SKM-1 treated with dmso at 0.1 percent for 144 hours (cell line): ENCODE data around the gene VPS45.
"Not testable (repeated sequence)": the region's sequence is repeated elsewhere in the genome, so short reads cannot be mapped to it uniquely, and the experiment has no call there.

Source experiments
- DNase-seq: peaks from one replicate; lab custom pipeline; 2025; ENCODE audit not compliant: unreplicated experiment; lab: John Stamatoyannopoulos, UW

The VPS45 gene

DNA sequence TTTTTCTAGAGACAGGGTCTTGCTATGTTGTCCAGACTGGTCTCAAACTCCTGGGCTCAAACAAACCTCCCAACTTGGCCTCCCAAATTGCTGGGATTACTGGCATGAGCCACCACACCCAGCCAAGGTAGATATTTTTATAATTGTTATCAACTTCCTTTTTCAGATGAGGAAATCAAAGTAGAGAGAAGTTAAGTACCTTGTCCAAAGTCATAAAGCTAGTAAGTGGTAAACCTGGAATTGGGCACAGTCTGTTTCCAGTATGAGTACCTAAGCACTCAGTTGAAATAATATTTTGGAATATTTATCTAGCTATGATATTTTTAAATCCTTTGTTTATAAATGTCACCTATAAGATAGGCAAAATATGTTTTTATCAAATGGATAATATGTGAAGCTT is 59.9 kb downstream of the VPS45 start:
- no peak for DNase-seq

DNA sequence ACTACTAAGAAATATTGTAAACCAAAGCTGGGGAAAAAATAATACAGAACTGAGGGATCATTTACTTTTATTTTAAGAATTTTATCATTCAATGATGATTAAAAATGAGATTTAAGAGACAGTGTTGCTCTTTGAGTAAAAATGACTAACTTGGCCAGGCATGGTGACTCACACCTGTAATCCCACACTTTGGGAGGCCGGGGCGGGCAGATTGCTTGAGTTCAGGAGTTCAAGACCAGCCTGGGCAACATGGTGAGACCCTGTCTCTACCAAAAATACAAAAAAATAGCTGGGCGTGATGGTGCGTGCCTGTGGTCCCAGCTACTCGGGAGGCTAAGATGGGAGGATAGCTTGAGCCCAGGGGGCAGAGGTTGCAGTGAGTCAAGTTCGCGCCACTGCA is 60.3 kb downstream of the VPS45 start:
- DNase-seq, result no peak

DNA sequence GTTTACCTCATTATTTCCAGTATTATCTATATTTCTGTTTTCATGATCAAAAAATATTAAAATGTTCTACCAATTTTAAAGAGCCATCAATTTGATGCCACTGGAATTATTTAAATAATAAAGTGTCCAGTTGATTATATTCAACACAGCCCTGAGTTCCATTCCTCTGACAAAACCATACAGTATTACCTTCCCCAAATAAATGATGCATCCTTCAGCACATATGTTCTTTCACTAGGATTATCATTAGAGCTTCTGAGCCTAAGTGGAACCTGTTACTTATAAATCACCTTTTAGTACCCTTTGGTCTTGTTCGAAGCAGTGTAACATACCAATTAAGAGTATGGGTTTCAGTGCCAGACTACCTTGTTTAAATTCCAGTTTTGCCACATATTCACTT is 64.8 kb downstream of the VPS45 start:
- no peak for DNase-seq

DNA sequence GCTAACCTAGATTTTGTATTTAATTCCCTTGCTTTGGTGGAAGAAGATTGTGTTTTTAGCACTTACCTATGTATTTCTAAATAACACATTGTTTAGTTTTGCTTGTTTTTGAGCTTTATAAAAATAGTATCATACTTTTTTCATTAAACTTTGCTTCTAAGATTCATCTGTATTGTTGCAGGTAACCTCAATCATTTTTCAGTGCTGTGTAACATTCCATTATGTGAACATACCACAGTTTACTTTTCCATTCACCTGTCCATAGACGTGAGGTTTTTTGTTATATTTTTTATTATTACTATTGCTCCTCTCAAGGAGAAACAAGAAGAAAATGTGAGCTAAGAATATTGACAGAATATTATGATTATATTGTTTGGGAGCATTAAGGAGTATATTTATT is 67.0 kb downstream of the VPS45 start:
- DNase-seq, result no peak

DNA sequence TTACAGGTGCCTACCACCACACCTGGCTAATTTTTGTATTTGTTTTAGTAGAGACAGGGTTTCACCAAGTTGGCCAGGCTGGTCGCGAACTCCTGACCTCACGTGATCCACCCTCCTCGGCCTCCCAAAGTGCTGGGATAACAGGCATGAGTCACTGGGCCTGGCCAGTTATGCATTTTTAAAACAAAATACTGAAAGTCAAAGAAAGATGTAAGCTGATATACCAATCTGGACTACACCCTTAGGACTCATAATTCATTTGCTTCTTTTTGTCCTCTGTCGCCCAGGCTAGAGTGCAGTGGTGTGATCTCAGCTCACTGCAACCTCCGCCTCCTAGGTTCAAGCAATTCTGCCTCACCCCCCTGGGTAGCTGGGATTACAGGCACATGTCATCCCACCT is 67.8 kb downstream of the VPS45 start:
- DNase-seq, result not testable (repeated sequence)

DNA sequence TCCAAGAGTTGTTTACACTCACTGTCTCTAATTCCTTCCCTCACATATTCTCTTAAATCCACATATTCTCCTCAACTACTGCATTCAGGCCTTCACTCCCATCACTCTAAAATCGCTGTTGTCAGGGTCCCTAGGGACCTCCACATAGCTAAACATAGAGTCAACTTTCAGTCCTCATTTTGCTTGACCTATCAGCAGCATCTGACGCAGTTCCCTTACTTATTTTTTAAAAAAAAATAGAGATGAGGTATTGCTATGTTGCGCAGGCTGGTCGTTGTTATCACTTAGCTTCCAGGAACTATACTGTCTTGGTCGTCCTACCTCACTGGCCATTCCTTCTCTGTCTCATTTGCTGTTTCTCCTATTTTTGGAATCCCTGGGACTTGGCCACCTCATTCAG is 70.5 kb downstream of the VPS45 start:
- DNase-seq, result no peak

DNA sequence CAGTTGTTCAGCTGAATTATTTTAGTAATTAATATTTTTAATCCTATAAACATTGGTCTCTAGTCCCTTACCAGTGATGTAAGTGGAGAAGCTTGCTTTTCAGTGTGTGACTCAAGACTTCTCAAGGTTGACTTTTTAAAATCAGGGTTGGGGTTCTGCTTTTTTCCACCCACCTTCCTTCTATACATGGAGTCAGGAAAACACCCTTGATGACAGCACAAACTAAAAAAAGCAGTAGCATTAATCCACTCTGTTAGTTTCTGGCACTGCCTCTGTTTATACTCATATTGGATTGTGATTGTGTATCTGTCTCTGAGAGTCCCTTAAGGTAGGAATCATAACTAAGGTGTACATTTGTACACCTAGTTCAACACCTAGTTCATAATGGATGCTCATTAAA is 73.9 kb downstream of the VPS45 start:
- DNase-seq, result no peak

DNA sequence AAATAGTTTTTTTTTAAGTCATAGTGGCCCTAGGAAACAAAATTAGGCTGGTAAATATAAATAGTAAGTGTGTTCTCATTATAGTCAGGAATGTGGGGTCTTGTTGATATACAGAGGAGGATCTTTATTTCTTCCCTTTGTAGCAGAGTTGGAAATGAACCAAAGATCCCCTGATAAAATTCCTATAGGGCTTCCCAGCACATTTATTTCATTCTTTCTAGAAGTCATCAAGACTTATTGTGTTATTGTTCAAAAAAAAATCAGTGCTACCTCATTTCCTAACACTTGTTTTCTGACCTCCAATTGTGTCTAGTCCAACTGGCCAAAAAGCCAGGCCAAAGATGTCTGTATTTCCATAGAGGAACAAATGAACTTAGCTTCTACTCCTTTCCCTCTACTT is 74.5 kb downstream of the VPS45 start:
- no peak for DNase-seq

DNA sequence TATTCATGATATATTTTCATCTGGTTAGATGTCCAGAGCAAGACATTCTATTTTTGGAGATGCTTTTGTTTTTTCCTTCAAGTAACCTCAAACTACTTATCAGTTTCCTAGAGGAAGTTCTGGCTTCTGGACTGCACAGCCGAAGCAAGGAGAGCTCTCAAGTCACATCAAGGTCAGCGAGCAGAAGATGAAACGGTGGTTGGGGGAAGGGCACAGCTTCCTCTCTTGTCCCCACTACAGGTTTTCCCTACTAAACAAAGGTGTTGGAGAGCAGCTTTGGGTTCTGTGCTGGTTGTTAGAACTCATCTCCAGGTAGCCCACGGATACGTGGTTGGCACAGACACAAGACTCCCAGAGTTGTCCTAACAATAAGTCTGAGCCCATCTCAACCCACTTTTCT is 77.0 kb downstream of the VPS45 start:
- DNase-seq, result peak; percentile 70

DNA sequence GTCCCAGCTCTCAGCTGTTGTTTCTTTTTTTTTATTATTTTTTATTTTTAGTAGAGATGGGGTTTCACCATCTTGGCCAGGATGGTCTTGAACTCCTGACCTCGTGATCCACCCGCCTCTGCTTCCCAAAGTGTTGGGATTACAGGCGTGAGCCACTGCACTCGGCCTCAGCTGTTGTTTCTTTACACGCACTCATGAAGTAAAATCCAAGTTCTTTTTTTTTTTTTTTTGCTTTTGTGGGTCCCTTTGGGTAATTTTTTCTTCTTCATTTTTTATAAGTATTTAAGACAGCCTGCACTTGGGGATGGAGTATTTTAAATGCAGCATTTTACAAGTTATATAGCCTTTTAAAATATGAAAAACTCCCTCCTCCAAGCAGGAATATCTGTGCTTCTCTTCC is 78.4 kb downstream of the VPS45 start:
- DNase-seq, result not testable (repeated sequence)

DNA sequence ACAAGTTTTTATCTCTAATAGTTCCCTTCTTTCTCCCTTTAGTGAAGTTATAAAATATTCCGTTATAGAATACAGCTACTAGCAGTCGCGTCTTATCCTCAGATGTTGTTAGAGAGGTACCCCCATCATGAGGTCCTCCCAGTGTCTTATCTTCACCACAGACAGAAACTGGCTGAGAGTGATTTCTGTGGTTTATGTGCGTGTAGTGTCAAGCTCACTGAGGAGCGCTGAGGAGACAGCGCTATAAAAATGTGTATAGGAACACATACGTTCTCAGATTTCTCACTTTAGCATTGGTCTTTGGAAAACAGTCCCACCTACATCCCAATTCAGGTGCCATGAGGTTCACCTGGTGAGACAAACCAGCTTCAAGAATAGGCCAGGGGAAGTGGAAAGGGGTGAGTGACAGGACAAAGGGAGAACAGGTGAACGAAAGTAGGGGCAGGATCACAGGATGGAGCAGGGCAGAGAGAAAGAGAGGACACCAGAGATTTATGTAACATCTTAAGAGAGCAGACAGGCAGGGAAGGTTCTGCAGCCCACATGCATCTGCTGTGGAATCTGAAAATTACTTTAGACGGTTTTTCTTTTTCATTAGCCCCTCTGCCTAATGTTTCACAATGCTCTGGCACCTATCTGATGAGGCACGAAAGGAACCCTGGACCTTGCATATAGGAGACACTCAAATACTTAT is 79.4 kb downstream of the VPS45 start:
- DNase-seq, result no peak

DNA sequence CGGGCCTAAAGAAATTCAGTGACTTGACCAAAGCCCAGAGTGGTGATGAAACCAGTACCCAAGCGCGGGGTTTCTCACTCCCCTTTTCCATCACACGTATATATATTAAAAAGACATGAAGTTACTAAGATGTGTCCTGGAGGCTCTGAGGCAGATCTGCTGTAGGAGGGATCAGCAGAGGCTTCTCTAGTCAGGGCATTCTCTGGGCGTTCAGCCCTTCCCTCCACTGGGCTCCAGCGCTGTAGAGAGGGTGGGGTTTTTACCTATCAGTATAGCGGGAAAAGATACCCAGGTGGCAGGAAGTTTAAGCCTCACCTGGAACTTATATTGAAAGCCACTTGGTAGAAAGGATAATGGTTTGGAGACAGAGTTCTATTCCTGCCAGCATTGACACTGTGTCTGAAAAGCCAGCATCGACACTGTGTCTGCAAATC is 81.3 kb downstream of the VPS45 start:
- no peak for DNase-seq

DNA sequence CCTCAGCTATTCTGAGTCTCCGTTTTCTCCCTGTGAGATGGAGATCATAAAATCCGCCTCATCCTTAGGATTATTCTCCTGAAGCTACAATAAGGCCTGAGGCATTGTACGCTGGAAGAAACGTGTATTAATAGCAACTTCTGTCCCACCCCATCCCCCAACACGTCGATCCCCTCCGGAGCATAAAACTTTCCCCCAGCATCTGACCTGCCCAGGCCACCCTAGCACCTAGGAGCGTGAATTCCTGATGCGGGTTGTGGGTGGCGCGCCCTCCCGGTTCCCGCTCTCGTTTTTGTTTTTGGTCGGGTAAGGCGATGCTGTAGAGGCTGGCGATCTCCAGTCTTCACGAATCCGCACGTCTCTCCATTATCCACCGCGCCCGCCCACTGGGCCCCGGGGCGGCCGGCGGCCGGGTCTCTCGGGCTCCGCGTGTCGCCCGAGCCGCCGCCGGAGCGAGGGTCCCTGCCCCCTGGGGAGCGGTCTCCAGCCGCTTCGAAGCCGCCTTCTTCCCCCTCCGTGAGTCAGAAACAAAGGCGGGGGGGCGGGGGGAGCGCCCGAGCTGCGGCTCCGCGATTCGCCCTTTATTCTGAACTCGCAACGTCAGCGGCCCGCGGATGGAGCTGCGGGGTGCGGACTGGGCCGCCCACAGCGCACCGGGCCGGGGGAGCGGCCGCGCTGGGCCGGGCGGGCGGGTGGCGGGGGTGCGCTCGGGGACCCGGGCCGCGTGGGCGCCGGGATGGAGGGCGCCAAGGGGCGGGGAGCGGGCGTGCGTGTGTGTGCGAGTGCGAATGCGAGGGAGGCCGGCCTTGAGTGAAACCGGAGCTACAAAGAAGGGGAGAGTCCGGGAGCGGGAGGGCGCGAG is 81.9 kb downstream of the VPS45 start, which contains the start of gene PLEKHO1:
PLEKHO1 (plus strand) TSS at position 646 of the 862 bp plus-strand sequence. CDS start 342 bp downstream, outside the sequence.
- no peak for DNase-seq

DNA sequence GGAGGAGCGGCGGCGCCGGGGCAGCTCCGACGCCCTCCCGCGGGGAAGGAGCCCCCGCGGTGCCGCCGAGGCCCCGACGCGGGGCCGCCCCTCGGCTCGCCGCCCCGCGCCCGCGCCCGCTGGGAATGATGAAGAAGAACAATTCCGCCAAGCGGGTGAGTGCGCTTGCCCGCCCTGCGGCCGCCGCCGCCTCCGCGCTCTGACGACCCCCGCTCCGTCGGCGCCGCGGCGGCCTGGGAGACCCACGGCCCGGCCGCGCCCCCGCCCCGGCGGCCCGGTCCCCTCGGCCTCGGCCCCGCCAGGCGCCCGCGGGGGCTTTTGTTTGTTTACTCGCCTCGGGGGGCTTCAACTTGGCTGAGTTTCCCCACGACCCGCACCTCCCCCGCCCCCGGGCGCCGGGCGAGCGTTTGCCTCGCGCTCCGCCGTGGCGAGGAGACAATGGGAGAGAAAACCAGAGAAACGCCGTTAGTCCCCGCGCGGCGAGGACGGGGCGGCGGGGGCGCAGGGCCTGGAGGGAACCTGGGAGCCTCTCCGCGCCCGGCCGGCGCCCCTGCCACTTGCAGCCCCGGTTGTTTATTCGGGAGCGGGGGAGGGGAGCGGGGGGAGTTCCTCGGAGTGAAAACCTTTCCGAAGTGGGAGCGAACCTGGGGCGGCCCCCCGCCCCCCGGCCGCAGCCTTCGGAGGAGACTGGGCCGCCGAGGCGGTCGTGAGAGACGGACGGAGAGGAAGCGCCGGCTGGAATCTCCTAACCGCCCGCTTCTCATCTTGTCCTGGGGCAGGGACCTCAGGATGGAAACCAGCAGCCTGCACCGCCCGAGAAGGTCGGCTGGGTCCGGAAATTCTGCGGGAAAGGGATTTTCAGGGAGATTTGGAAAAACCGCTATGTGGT is 82.8 kb downstream of the VPS45 start:
- no peak for DNase-seq

DNA sequence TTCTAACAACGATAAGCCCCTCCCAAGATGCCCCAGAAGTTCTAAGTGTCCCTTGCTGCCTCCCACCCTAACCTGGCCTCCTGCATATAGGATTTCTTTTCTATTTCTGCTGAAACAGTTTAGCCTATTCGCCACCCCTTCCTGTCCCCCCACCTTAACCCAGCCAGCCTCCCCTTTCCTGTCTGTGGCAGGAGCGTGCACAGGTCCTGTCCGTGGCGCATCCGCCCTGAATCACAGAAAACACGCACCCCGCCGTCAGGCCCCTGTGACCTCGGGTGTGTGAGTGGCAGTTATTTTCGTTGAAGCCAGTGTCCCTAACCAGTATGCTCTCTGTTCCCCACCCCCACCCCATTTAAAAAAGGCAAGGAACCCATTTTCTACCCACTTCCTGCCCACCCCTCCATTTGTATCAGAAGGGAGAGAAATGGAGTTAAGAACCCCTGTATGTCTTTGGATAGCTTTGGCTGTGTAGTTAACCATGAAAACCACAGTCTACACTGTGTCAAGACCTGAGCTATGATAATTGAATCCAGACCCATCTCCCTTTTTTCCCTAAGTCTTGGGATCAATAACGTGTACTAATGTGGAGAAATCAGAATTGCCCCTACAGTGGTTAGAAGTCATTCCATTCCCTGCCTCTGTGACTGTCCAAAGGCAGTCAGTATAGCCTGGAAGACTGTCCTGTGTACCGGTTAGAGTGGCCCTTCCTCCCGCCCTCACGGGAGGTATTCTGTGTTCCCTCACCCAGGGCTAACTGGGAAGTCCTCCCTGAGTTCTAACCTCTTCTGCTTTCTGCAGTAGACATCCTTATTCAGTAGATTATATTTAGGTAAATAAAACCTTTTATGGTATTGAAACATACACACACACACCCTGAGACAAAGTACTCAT is 84.0 kb downstream of the VPS45 start:
- DNase-seq, result no peak

DNA sequence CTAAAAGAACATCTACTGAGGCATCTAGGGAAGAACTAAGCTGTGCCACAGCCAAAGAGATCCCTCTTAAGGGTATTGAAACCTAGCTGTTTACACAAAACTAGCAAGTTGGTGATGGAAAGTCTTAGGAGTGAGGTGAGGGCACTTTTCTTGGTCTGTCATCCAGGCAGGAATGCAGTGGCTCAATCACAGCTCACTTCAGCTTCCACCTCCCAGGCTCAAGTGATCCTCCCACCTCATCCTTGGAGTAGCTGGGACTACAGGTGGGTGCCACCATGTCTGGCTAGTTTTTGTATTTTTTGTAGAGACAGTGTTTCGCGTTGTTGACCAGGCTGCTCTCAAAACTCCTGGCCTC is 84.6 kb downstream of the VPS45 start:
- no peak for DNase-seq

DNA sequence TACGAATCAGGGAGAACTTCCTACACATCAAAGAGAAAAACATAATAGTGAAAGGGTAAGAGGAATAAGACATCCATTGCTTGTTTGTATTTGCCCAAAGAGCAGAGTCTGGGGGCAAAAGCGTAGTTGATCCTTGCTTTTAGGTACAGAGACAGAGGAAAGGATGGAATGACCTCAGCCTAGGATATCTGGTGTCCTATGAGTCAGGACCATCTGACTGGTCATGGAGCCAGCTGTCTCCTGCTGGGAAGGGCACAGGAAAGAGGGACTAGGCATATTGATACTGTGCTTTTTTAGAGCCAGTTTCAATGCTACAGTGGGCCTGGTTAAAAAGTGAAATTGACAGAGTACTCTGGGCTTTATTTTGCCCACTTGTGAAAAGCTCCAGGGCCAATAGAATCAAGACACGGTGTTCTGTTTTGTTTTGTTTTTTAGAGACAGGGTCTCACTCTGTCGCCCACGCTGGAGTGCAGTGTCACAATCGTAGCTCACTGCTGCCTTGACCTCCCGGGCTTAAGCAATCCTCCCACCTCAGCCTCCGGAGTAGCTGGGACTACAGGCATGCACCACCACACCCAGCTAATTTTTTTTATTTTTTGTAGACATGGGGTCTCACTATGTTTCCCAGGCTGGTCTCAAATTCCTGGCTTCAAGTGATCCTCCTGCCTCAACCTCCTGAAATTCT is 85.3 kb downstream of the VPS45 start:
- no peak for DNase-seq

DNA sequence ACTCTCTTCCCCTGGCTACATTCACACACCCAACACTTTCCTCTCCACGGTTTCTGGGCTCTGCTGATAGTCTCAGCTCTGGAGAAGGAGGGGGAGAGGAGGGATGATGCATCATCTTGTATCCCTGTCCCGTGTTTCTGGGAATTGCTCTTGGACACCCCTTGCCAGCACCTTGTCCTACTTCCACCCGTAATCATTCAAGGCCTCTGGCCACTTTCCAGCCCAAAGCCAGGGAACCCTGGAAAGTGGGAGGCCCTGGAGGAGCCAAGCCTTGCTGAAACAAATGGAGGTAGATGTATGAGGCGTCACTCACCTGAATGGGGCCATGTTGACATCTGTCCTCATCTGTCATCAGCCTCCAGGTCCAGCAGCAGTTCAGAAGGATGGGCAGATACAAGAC is 86.6 kb downstream of the VPS45 start:
- no peak for DNase-seq

DNA sequence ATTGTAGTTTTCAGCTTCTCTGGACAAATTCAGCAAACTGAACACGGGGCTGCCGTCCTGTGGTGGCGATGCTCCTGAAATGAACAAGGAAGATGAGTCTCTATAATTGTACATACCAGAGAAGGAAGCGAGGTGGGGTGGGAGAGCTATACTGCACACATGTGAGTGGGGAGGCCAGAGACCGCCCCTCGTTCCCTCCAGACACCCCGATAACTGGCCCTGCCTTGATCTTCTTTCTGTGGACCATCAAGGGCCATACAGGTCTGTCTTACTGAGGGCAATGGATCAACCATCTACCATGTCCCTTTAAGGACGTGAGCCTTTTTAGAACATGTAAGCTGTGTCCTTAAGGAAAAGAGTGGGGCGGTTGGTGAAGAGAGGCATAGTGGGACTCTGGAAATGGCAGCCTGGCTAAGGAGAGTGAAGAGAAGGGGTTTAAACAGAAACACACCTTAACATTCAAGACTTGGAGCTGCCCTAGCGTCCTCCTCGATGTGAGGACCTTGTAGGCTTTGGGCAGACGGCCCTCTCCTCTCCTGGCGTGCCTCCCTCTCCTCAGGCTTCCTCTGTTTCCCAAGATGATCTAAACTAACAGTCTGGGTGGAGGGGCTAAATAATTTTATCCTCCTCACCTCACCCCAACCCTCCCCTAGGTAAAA is 88.0 kb downstream of the VPS45 start:
- no peak for DNase-seq
